Breast epithelium (tissue), 4 donors: Measurements from ENCODE around the gene PRDM5. TPM values are rescaled to one million over a fixed set of nuclear protein-coding genes. Genes with fewer than 3 reads are reported as not detected.

Experiments used
- DNase-seq, 2 donors: peaks; one replicate each; pipeline ENCODE4 v3.0.0-alpha.2; 2019; ENCODE audit warnings: low spot score in 2 of 2
- H3K27ac ChIP-seq, 2 donors: fragments of 200-600 bp; sonication (generic) in 1 of 2; one replicate each; pipeline ENCODE4 v1.5.1; 2016 to 2019; ENCODE audit warnings: mild to moderate bottlenecking in 1 of 2
- H3K27me3 ChIP-seq, 2 donors: fragments of 200-600 bp; sonication (generic) in 1 of 2; one replicate each; pipeline versions ENCODE4 v1.5.1 to v1.6.0; 2017 to 2019; ENCODE audit warnings: control low read depth in 1 of 2, mild to moderate bottlenecking in 1 of 2
- H3K36me3 ChIP-seq: fragments of 200-600 bp; one replicate; pipeline ENCODE4 v1.5.1; 2019
- H3K4me1 ChIP-seq, 2 donors: fragments of 200-600 bp; sonication (generic); one replicate each; pipeline ENCODE4 v1.5.1; 2016 to 2019; ENCODE audit warnings: control low read depth in 1 of 2
- H3K4me3 ChIP-seq, 3 donors: fragments of 200-600 bp; sonication (generic); 1 replicate in 2 of 3; 2 replicates in 1 of 3; pipeline ENCODE4 v1.5.1; 2016 to 2019; ENCODE audit warnings: mild to moderate bottlenecking in 3 of 3, moderate library complexity in 2 of 3
- H3K9me3 ChIP-seq, 2 donors: fragments of 200-600 bp; sonication (generic) in 1 of 2; one replicate each; pipeline ENCODE4 v1.5.1; 2016 to 2019; ENCODE audit warnings: control low read depth in 1 of 2
- CTCF ChIP-seq, 3 donors: fragments of 450-650 bp; IDR thresholded peaks; one replicate each; pipeline ENCODE4 v1.5.1; 2016 to 2017; ENCODE audit warnings: antibody characterized with exemption in 3 of 3, mild to moderate bottlenecking in 3 of 3, moderate library complexity in 3 of 3
- POLR2A ChIP-seq: fragments of 450-650 bp; IDR thresholded peaks from one replicate; pipeline ENCODE4 v1.6.1; 2016; ENCODE audit warnings: antibody characterized with exemption, mild to moderate bottlenecking, moderate library complexity
- POLR2AphosphoS5 ChIP-seq, 3 donors: sonication (generic); formaldehyde crosslinking; IDR thresholded peaks; one replicate each; pipeline ENCODE4 v1.6.1; 2017; ENCODE audit warnings: antibody characterized with exemption in 3 of 3
- intact Hi-C: fragments of 100-400 bp; cut with DNase I; formaldehyde crosslinking; loops from one replicate; pipeline ENCODE4 v1.15.1; 2023; ENCODE audit warnings: low total_unique reads
- total RNA-seq, 3 donors: library from RNA; depleted of rRNA; stranded (reverse); fragments of >200 nt; gene quantifications; one replicate each; pipeline ENCODE4 v1.1.0, GENCODE V29; 2016

PRDM5 gene
- total RNA-seq, 3 donors from 2014 or later = 14.4 to 27.5 (median 24.9) TPM

GRCh38 chr4:120680647-120681228, 241.8 kb downstream of the PRDM5 start:
- H3K27ac ChIP-seq = no peak overlapping the region
- H3K9me3 ChIP-seq = no peaks in the 10 kb centered on the region
- H3K4me1 ChIP-seq = no peaks in the 10 kb centered on the region
- no peak for TF ChIP-seq POLR2AphosphoS5 (IDR thresholded peaks at IDR 0.05)
- TF ChIP-seq CTCF (IDR thresholded peaks at IDR 0.05) = no peak
- no peak for TF ChIP-seq POLR2A
- intact Hi-C loops = no loop called here
- no peaks in the 10 kb centered on the region for H3K36me3 ChIP-seq
- no peak overlapping the region for H3K4me3 ChIP-seq
- H3K27me3 ChIP-seq = no peaks in the 10 kb centered on the region
- DNase-seq = no peak

GRCh38 chr4:120673696-120674095, 248.8 kb downstream of the PRDM5 start:
- peaks cover 17 to 26% of the 10 kb centered on the region in 2 donors for H3K9me3 ChIP-seq
- no peak overlapping the region for H3K4me3 ChIP-seq
- TF ChIP-seq CTCF (IDR thresholded peaks at IDR 0.05) (no peak), POLR2AphosphoS5 (IDR thresholded peaks at IDR 0.05) (no peak), POLR2A (no peak)
- no peaks in the 10 kb centered on the region for H3K36me3 ChIP-seq
- H3K4me1 ChIP-seq = no peaks in the 10 kb centered on the region
- intact Hi-C loops = no loop called here
- no peak for DNase-seq
- H3K27ac ChIP-seq = no peak overlapping the region
- H3K27me3 ChIP-seq = no peaks in the 10 kb centered on the region

DNA sequence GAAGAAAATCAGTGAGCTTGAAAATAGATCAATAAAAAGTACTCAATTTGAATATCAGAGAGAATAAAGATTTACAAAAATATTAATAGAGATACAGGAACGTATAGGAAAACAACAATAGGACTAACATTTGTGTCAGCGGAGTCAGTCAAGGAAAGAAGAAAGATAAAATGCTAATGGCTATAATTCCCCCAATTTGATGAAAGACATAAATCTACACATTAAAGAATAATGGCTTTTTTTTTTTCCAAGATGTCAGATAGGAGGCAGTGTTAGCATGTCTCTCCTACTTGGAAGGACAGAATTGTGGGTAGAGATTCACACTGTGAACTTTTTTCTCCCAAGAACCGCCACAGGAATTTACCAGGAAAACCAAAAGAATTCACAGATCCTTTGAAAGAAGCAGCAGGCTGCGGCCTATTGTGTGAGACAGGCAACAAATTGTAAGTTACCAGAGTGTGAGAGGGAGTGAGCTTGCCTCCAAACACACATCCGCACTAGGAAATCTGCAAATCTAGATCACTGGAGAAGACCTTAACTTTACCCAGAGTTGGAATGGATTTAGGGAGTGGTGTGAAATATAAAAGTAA, 249.9 kb downstream of the PRDM5 start:
- no peak overlapping the region for H3K27ac ChIP-seq
- no peak overlapping the region for H3K4me3 ChIP-seq
- no peaks in the 10 kb centered on the region for H3K36me3 ChIP-seq
- intact Hi-C loops = no loop called here
- TF ChIP-seq CTCF (IDR thresholded peaks at IDR 0.05) (no peak), POLR2AphosphoS5 (IDR thresholded peaks at IDR 0.05) (no peak), POLR2A (no peak)
- H3K9me3 ChIP-seq = peaks cover 17 to 26% of the 10 kb centered on the region in 2 donors
- H3K27me3 ChIP-seq = no peaks in the 10 kb centered on the region
- DNase-seq = no peak
- H3K4me1 ChIP-seq = no peaks in the 10 kb centered on the region

- Histone ChIP-seq H3K27ac (no peak overlapping the region), H3K4me3 (no peak overlapping the region), H3K36me3 (no peaks in the 10 kb centered on the region), H3K4me1 (no peaks in the 10 kb centered on the region), H3K27me3 (no peaks in the 10 kb centered on the region), H3K9me3 (peaks cover 17 to 26% of the 10 kb centered on the region in 2 donors)
- intact Hi-C loops = no loop called here
- TF ChIP-seq POLR2AphosphoS5 (IDR thresholded peaks at IDR 0.05) = no peak
- TF ChIP-seq POLR2A = no peak
- TF ChIP-seq CTCF (IDR thresholded peaks at IDR 0.05) = no peak
- DNase-seq = no peak
These were observed 250.4 kb downstream of the PRDM5 start for GRCh38 chr4:120672076-120672475.

DNA sequence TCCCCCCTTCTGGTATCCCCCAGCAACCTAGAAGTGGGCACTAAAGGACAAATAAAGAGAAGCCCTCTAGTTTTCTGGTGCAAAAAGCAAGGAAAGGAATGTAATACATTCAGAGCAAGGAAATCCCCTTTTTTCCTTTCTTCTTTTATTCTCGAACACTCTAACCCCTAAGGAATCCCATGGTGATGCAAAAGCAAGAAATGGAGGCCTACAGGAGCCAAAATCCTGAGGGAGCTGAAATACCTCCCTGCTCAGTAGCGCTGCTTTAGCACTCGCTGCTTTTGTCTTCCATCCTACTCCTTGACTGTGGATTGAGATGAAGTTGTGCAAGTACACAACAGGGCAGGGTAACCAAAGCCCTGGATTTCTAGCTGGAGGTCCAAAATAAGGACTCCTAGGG, 251.0 kb downstream of the PRDM5 start:
- intact Hi-C loops = no loop called here

More for the DNA sequence above, 251.0 kb downstream of the PRDM5 start:
- H3K4me3 ChIP-seq = no peak overlapping the region
- no peaks in the 10 kb centered on the region for H3K36me3 ChIP-seq
- H3K9me3 ChIP-seq = peaks cover 17 to 26% of the 10 kb centered on the region in 2 donors
- DNase-seq = no peak
- no peak overlapping the region for H3K27ac ChIP-seq
- H3K27me3 ChIP-seq = no peaks in the 10 kb centered on the region
- TF ChIP-seq POLR2A (no peak), CTCF (IDR thresholded peaks at IDR 0.05) (no peak), POLR2AphosphoS5 (IDR thresholded peaks at IDR 0.05) (no peak)
- no peaks in the 10 kb centered on the region for H3K4me1 ChIP-seq
